NCI-H2029 treated with DMSO at 0.1 percent for 48 hours (cell line): ENCODE results near the gene STK32B.
"Not testable (repeated sequence)": the region's sequence is repeated elsewhere in the genome, so short reads cannot be mapped to it uniquely, and the experiment has no call there.

Experiments used
- DNase-seq: peaks from one replicate; lab custom pipeline; 2025; lab: John Stamatoyannopoulos, UW

STK32B gene

DNA sequence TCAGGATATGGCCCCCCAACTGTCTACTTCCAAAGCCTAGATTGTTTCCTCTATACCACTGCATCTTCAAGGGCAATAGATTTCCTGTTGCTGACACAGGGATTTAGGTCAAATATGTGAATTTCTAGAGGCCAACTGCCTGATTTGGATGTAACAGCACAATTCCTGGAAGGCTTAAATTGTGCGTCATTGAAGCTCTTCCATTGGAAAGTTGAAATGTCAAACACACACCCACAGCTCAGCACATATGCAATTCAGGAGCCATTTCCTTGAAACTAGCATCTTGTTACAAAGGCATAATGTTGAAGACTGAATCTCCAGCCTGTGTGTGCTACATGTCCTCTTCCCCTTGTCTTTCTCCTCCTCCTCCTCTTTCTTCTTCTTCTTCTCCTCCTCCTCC is 158.6 kb downstream of the STK32B start:
- no peak for DNase-seq

DNA sequence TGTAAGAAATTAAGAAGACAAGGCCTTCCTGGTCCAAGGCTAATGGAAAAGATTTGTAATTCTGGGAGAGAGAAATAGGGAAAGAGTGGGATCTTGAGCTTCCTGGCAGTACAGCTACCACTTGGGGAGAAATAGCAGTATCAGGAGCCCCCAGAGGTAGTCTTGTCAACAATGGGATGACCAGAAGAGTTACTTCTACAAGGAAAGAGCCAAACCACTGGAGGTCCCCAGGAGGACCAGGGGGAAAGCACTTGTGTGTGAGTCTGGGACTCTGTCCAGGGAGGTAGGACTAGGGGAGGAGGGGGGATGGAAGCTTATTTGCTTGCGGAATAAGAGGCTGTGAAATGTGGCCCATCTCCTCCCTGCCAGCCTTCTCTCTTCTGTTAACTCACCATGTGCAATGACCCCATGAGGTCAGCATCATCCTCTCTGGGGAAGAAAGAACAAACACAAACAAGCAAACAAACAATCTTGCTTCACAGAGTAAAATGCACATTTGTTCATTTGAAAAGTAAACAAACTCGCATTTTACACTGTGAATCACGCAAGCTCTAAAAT is 160.1 kb downstream of the STK32B start:
- no peak for DNase-seq

GRCh38 chr4:5212255-5213013 is 161.2 kb downstream of the STK32B start:
- no peak for DNase-seq

GRCh38 chr4:5213087-5213595 is 161.9 kb downstream of the STK32B start:
- DNase-seq, result no peak

GRCh38 chr4:5215321-5215720 is 164.0 kb downstream of the STK32B start:
- DNase-seq, result no peak

- DNase-seq, result no peak
These were observed 166.1 kb downstream of the STK32B start for GRCh38 chr4:5217421-5217820.

- DNase-seq, result no peak
These were observed 167.2 kb downstream of the STK32B start for GRCh38 chr4:5218376-5219069.

DNA sequence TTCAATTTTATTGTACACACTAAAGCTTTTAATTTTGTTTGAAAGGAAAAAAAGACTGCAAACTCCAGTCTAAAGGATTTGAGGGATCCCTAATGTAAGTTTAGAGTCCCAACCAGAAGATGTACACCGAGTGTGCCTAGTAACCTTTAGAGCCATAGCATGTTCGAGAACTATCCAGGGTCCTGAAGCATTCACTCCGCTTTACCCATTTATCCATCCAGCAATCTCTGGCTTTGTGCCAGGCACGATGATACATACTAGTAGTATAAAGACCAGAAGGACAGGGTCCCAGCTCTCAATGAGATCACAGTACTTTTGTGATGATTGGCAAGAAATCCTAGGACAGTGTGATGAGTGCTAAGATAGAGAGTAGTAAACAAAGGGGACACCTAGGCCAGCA is 168.7 kb downstream of the STK32B start:
- no peak for DNase-seq

GRCh38 chr4:5222047-5222446 is 170.8 kb downstream of the STK32B start:
- no peak for DNase-seq

DNA sequence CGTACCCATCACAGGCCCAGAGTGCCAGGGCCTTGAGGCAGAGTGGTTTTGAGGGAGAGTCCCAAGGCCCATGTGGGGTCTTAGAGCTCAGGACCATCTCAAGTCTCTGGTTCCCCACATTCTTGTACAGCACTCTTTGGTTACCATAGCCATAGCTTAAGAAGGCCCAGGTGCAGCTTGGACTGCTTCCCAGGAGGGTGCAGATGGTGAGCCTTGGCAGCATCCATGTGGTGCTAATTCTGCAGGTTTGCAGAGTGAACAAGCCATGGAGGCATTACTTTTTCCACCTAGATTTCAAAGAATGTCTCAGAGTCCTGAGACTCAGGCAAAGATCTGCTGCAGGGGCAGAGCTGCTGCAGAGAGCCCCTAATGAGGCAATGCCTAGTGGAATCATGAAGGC is 171.7 kb downstream of the STK32B start:
- DNase-seq, result no peak

GRCh38 chr4:5224340-5224739 is 173.1 kb downstream of the STK32B start:
- no peak for DNase-seq

GRCh38 chr4:5232549-5232948 is 181.3 kb downstream of the STK32B start:
- DNase-seq, result no peak

DNA sequence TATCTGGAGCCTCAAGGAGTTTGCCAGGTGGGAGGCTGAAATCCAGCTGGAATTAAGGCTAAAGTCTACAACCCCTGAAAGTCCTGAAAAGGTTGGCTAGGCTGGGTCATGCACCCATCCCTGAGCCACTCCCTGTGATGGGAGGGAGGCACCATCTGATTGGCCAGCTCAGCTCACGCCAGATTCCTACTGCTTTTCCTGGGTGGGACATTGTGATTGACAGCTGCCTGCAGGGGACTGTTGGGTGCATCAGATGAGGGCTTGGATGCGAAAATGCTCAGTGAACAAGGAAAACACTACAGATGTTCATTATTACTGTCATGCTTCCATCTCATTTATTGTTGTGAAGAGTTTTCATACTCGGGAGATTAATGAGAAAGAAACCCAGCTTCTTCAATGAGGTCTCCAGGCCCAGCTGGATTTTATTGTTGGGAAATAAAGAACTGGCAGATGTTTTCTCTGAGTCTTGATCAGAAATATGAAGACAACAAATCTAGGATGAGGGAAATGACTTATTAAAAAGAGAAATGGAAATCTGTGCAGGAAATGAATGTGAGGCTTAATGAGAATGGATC is 185.9 kb downstream of the STK32B start:
- DNase-seq, result no peak

GRCh38 chr4:5238173-5238572 is 186.9 kb downstream of the STK32B start:
- DNase-seq, result no peak

- not testable (repeated sequence) for DNase-seq
These were observed 195.8 kb downstream of the STK32B start for GRCh38 chr4:5247061-5247460.

DNA sequence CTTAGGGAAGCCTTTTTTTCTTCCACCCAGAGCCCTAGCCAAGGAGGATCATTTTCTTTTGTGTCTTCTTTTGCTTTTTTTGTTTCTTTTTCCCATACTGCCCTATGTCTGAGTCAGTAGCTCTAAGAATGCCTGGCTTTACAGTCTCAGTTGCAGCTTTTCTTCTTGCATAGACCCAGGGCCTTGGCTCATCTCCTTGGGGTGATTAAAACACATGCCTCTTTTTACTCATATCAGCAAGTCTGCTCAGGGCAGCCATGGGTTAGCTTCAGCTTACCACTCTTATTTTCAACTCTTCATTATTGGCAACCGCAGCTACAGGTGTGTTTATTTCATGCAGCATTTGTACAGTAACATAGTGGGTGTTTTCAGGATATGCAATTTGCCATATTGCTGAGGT is 196.5 kb downstream of the STK32B start:
- DNase-seq, result no peak

DNA sequence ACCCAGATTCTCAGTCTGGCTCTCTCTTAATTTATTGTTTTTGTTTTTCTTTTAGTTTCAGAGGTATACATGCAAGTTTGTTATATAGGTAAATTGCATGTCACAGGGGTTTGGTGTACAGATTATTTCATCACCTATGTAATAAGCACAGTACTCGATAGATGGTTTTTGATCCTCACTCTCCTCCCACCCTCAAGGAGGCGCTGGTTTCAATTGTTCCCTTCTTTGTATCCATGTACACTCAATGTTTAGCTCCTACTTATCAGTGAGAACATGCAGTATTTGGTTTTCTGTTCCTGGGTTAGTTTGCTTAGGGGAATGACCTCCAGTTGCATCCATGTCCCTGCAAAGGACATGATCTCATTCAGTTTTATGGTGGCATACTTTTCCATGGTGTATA is 198.4 kb downstream of the STK32B start:
- no peak for DNase-seq

- DNase-seq, result not testable (repeated sequence)
These were observed 199.3 kb downstream of the STK32B start for GRCh38 chr4:5250536-5250935.

DNA sequence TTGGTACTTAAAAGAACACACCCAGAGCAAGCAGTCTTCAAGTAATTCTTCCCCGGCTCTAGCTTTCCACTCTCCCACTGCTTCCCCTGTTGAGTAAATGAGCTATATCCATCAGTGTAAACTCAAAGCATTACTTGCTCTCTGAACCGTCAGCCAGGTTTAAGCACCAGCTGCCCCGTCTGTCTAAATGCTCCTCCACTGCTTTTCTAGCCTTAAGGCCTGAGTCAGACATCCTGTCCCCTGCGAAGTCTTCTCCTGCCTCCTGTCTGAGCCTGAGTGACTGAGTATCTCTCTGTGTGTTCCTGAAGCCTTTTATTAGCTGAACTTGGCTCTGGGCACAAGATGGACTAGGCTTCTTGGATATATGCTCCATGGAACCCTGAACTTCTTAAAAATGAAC is 205.1 kb downstream of the STK32B start:
- no peak for DNase-seq

- no peak for DNase-seq
These were observed 205.8 kb downstream of the STK32B start for GRCh38 chr4:5257086-5257485.

DNA sequence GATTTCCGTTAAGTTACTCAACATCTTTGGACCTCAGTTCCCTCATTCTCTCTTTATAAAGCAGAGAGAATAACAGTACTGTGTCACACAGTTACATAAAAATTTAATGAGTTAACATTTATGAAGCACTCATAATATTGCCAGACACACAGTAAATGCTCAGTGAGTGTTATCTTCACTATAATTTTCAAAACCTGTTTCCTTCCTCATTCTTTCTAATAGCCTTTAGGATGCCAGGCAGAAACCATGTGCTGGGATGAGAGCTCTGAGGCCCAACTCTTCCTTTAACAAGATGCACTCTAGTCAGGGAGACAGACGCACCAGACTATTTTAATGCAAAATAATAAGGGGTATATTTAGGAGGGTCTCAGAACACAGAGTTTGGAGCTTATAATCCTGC is 208.2 kb downstream of the STK32B start:
- no peak for DNase-seq

- no peak for DNase-seq
These were observed 208.8 kb downstream of the STK32B start for GRCh38 chr4:5260121-5260520.

DNA sequence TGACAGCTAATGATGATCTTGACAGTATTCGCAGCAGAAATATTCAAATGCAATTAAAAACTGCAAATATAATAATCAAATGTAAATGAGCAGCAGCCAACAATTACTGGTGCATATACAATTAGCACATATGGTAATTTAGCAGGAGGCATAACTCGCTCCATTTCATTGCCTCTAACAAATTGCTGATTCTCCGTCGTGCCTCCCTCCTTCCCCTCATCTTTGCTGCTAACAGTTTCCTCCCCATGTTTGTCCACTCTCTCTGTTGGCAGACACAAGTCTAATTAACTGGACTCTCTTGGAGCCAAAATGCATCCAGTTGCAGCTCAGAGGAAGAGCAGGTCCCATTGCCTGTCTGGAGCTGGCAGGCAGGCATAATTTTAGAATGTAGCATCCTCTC is 210.6 kb downstream of the STK32B start:
- no peak for DNase-seq
